NT2/D1 (cell line): ENCODE measurements around the gene ATE1.

Experiments used
- SUZ12 ChIP-seq: IDR thresholded peaks from 2 replicates; pipeline ENCODE4 v1.6.1; 2011; ENCODE audit not compliant: insufficient read length, insufficient read depth; ENCODE audit errors: extremely low read depth
- YY1 ChIP-seq: IDR thresholded peaks from 2 replicates; pipeline ENCODE4 v1.6.1; 2011; ENCODE audit not compliant: insufficient read length, insufficient read depth
- ZNF274 ChIP-seq: IDR thresholded peaks from 2 replicates; pipeline ENCODE4 v1.6.1; 2011; ENCODE audit warnings: mild to moderate bottlenecking, low read depth, low read length

GRCh38 chr10:121975295-121976086, 47.7 kb upstream of the ATE1 start:
- TF ChIP-seq SUZ12 (no peak), YY1 (no peak), ZNF274 (no peak)
